SK-N-SH (cell line): ENCODE measurements around the gene CELF5. TPM values are rescaled to one million over a fixed set of nuclear protein-coding genes. Genes with fewer than 3 reads are reported as not detected.

Source experiments
- CTCF ChIA-PET: fragments of 300-600, 350-600 bp; formaldehyde crosslinking; extraction: SDS; loops from one replicate; lab custom pipeline; 2021; lab: Yijun Ruan, JAX
- POLR2A ChIA-PET: fragments of 350-600 bp; sonication (Branson Sonifier 250); formaldehyde crosslinking; extraction: SDS; loops from one replicate; lab custom pipeline; 2020; ENCODE audit warnings: antibody characterized with exemption, inconsistent platforms; lab: Yijun Ruan, JAX
- DNase-seq: peaks from one replicate; pipeline ENCODE4 v3.0.0; 2012
- H2AFZ ChIP-seq: fragments of 200-600 bp; sonication (generic); 2 replicates; pipeline ENCODE4 v1.8.1; 2016; ENCODE audit warnings: antibody characterized with exemption, mild to moderate bottlenecking, low read depth
- H3F3A ChIP-seq: fragments of 200-600 bp; sonication (generic); replicated peaks from 2 replicates; pipeline ENCODE3; 2016; ENCODE audit warnings: antibody characterized with exemption, mild to moderate bottlenecking; ENCODE audit not compliant: insufficient read depth
- H3K27ac ChIP-seq, 2 experiments: fragments of 200-500 bp in 1 of 2; fragments of 200-600 bp in 1 of 2; sonication (Bioruptor generic) in 1 of 2; sonication (generic), shearing (Covaris generic) in 1 of 2; 2 replicates each; pipeline versions ENCODE4 v1.5.1 to v1.6.1; 2014 to 2016; ENCODE audit warnings: low read depth in 2 of 2, inconsistent platforms in 1 of 2, low read length in 1 of 2, mild to moderate bottlenecking in 1 of 2, mixed read lengths in 1 of 2
- H3K27me3 ChIP-seq: fragments of 200-600 bp; sonication (generic), shearing (Covaris generic); 2 replicates; pipeline ENCODE4 v1.6.1; 2016; ENCODE audit warnings: mixed run types; ENCODE audit not compliant: insufficient read depth
- H3K36me3 ChIP-seq, 2 experiments: fragments of 200-500 bp in 1 of 2; fragments of 200-600 bp in 1 of 2; sonication (Bioruptor generic) in 1 of 2; sonication (generic) in 1 of 2; replicated peaks in 1 of 2; 2 replicates each; pipeline versions ENCODE3 to v1.5.1; 2014 to 2016; ENCODE audit warnings: low read length in 1 of 2, mild to moderate bottlenecking in 1 of 2; ENCODE audit not compliant: insufficient read depth in 2 of 2, control insufficient read depth in 1 of 2
- H3K4me1 ChIP-seq, 2 experiments: fragments of 200-500 bp in 1 of 2; fragments of 200-600 bp in 1 of 2; sonication (Bioruptor generic) in 1 of 2; sonication (generic), shearing (Covaris generic) in 1 of 2; 2 replicates each; pipeline versions ENCODE4 v1.5.1 to v1.6.1; 2014 to 2016; ENCODE audit warnings: low read depth in 1 of 2, low read length in 1 of 2, mixed run types in 1 of 2; ENCODE audit not compliant: insufficient read depth in 2 of 2, control insufficient read depth in 1 of 2
- H3K4me2 ChIP-seq: fragments of 200-600 bp; sonication (generic), shearing (Covaris generic); 2 replicates; pipeline ENCODE4 v1.6.1; 2017; ENCODE audit warnings: mixed run types
- H3K4me3 ChIP-seq, 2 experiments: fragments of 200-500 bp in 1 of 2; fragments of 200-600 bp in 1 of 2; sonication (Bioruptor generic) in 1 of 2; sonication (generic), shearing (Covaris generic) in 1 of 2; 2 replicates each; pipeline versions ENCODE4 v1.5.1 to v1.8.1; 2014 to 2016; ENCODE audit warnings: low read depth in 2 of 2, inconsistent platforms in 1 of 2, low read length in 1 of 2, mild to moderate bottlenecking in 1 of 2, mixed read lengths in 1 of 2, moderate library complexity in 1 of 2
- H3K79me2 ChIP-seq: fragments of 200-600 bp; sonication (generic); 2 replicates; pipeline ENCODE4 v1.8.1; 2017; ENCODE audit warnings: mild to moderate bottlenecking; ENCODE audit not compliant: insufficient read depth
- H3K9ac ChIP-seq: fragments of 200-600 bp; sonication (generic); 2 replicates; pipeline ENCODE4 v1.6.1; 2017; ENCODE audit warnings: mixed run types
- H3K9me2 ChIP-seq: fragments of 200-600 bp; sonication (generic); 2 replicates; pipeline ENCODE4 v1.6.1; 2017; ENCODE audit warnings: mixed run types
- H3K9me3 ChIP-seq: fragments of 200-600 bp; sonication (generic); 2 replicates; pipeline ENCODE4 v1.6.1; 2017; ENCODE audit warnings: mixed run types, mild to moderate bottlenecking, moderate library complexity
- H4K20me1 ChIP-seq: fragments of 200-600 bp; sonication (generic); 2 replicates; pipeline ENCODE4 v1.6.1; 2017; ENCODE audit warnings: mild to moderate bottlenecking, mixed run types; ENCODE audit not compliant: insufficient read depth
- CHD2 ChIP-seq: fragments of 150-350 bp; IDR thresholded peaks from 2 replicates; pipeline ENCODE4 v1.6.1; 2018; ENCODE audit warnings: low read length; ENCODE audit not compliant: partially characterized antibody
- CTCF ChIP-seq: fragments of 200-600 bp; sonication (generic); IDR thresholded peaks from 2 replicates; pipeline ENCODE4 v1.6.1; 2017; ENCODE audit warnings: antibody characterized with exemption, mild to moderate bottlenecking, moderate library complexity
- ELF1 ChIP-seq: IDR thresholded peaks from 2 replicates; pipeline ENCODE4 v1.4.0; 2012
- EZH2phosphoT487 ChIP-seq: fragments of 200-600 bp; sonication (generic); IDR thresholded peaks from 2 replicates; pipeline ENCODE4 v1.6.1; 2017; ENCODE audit warnings: low read depth, mixed run types, mild to moderate bottlenecking, antibody characterized with exemption, moderate library complexity, borderline replicate concordance
- FOXJ3 ChIP-seq: sonication (generic); formaldehyde crosslinking; IDR thresholded peaks from 2 replicates; pipeline ENCODE4 v1.5.1; 2020; ENCODE audit warnings: mild to moderate bottlenecking, missing genetic modification reagents
- FOXM1 ChIP-seq: IDR thresholded peaks from 2 replicates; pipeline ENCODE4 v1.4.0; 2012; ENCODE audit warnings: low read depth, mild to moderate bottlenecking
- GABPA ChIP-seq: IDR thresholded peaks from 2 replicates; pipeline ENCODE4 v1.4.0; 2012; ENCODE audit warnings: low read depth, mild to moderate bottlenecking
- GATA2 ChIP-seq: sonication (generic); formaldehyde crosslinking; IDR thresholded peaks from 2 replicates; pipeline ENCODE4 v1.5.0; 2020; ENCODE audit warnings: mild to moderate bottlenecking, missing genetic modification reagents
- NFIC ChIP-seq: IDR thresholded peaks from 2 replicates; pipeline ENCODE4 v1.4.0; 2012; ENCODE audit warnings: borderline replicate concordance
- PBX3 ChIP-seq: IDR thresholded peaks from 2 replicates; pipeline ENCODE4; 2012
- RXRA ChIP-seq: IDR thresholded peaks from 2 replicates; pipeline ENCODE4 v1.4.0; 2012; ENCODE audit warnings: low read depth, mild to moderate bottlenecking, borderline replicate concordance
- TCF12 ChIP-seq: IDR thresholded peaks from 2 replicates; pipeline ENCODE4 v1.4.0; 2012
- TEAD4 ChIP-seq: IDR thresholded peaks from 2 replicates; pipeline ENCODE4 v1.4.0; 2012; ENCODE audit warnings: mild to moderate bottlenecking, borderline replicate concordance; ENCODE audit not compliant: insufficient read depth
- USF1 ChIP-seq: IDR thresholded peaks from 2 replicates; pipeline ENCODE4 v1.4.0; 2012; ENCODE audit warnings: low read depth, borderline replicate concordance
- USF2 ChIP-seq: fragments of 150-350 bp; IDR thresholded peaks from 2 replicates; pipeline ENCODE4 v1.6.1; 2017; ENCODE audit warnings: antibody characterized with exemption, low read length, low read depth, borderline replicate concordance
- ZBTB33 ChIP-seq: IDR thresholded peaks from 2 replicates; pipeline ENCODE4 v1.4.0; 2012; ENCODE audit warnings: low read depth, borderline replicate concordance
- WGBS: methylation state at CpG from one replicate; pipeline ENCODE4 v1.1.6; 2017; ENCODE audit warnings: low lambda C conversion rate; 5-methylcytosine and 5-hydroxymethylcytosine counted together
- polyA plus RNA-seq, 3 experiments: library from polyadenylated mRNA; depleted of rRNA; stranded (reverse); fragments of >200 nt; gene quantifications; 2 replicates each; pipeline ENCODE4 v1.2.3, GENCODE V29; 2012

Gene CELF5
- polyA plus RNA-seq, 1 of the 3 experiments (the other 2 are of a cell fraction): 0.33 TPM

GRCh38 chr19:3254520-3254919, 30.1 kb downstream of the CELF5 start:
- POLR2A ChIA-PET: no interaction called here
- no peak overlapping the region for H3K4me3 ChIP-seq
- H3K4me2 ChIP-seq: no peak overlapping the region
- DNase-seq: no peak
- CTCF ChIA-PET: no interaction called here
- H3F3A ChIP-seq: no peaks in the 10 kb centered on the region
- no peaks in the 10 kb centered on the region for H3K36me3 ChIP-seq
- no peak for TF ChIP-seq PBX3
- H3K9ac ChIP-seq: no peak overlapping the region
- H4K20me1 ChIP-seq: no peaks in the 10 kb centered on the region
- H3K9me2 ChIP-seq: no peaks in the 10 kb centered on the region
- no peaks in the 10 kb centered on the region for H3K4me1 ChIP-seq
- H3K79me2 ChIP-seq: no peaks in the 10 kb centered on the region
- no peak overlapping the region for H3K27ac ChIP-seq
- H3K9me3 ChIP-seq: no peaks in the 10 kb centered on the region
- H3K27me3 ChIP-seq: peaks cover 6% of the 10 kb centered on the region; the same call in 1 of the 2 replicates
- H2AFZ ChIP-seq: no peak overlapping the region

- Histone ChIP-seq H3K9me3 (no peaks in the 10 kb centered on the region), H3K27ac (no peak overlapping the region), H3K79me2 (no peaks in the 10 kb centered on the region), H3K9me2 (no peaks in the 10 kb centered on the region), H3K27me3 (peaks cover 6% of the 10 kb centered on the region; the same call in 1 of the 2 replicates), H3K9ac (no peak overlapping the region), H3K4me2 (no peak overlapping the region), H4K20me1 (no peaks in the 10 kb centered on the region), H3F3A (no peaks in the 10 kb centered on the region), H3K4me3 (no peak overlapping the region), H2AFZ (no peak overlapping the region), H3K4me1 (no peaks in the 10 kb centered on the region), H3K36me3 (no peaks in the 10 kb centered on the region)
- ChIA-PET CTCF (interaction anchor here (1.1 kb wide), 1 partner anchor 228 kb away, joined by 4 read pairs; no protein-coding TSS in a partner anchor), POLR2A (no interaction called here)
- TF ChIP-seq ZBTB33 (no peak), TCF12 (no peak), RXRA (no peak), ELF1 (no peak), CTCF (no peak), CHD2 (no peak), GATA2 (CRISPR knock-in tag) (no peak), FOXJ3 (CRISPR knock-in tag) (no peak), TEAD4 (no peak), USF2 (no peak), FOXM1 (no peak), NFIC (no peak), GABPA (no peak), USF1 (no peak), EZH2phosphoT487 (no peak)
- 70% methylated on average over 8 of the region's 8 CpGs for WGBS
- no peak for DNase-seq
Observed at GRCh38 chr19:3257071-3257470, 32.6 kb downstream of the CELF5 start.
